Duodenal mucosa (tissue), 2 donors: Measurements from ENCODE around the gene GGPS1.

Experiments
- H3K27ac ChIP-seq: one replicate; pipeline ENCODE4 v1.7.0; 2013; ENCODE audit warnings: low read depth, low read length
- H3K27me3 ChIP-seq, 2 donors: one replicate each; pipeline ENCODE4 v1.7.0; 2013; ENCODE audit warnings: low read length in 2 of 2, control low read depth in 1 of 2; ENCODE audit not compliant: insufficient read depth in 2 of 2, control insufficient read depth in 1 of 2
- H3K36me3 ChIP-seq, 2 donors: one replicate each; pipeline ENCODE4 v1.7.0; 2013; ENCODE audit warnings: low read length in 2 of 2, control low read depth in 1 of 2; ENCODE audit not compliant: insufficient read depth in 2 of 2, control insufficient read depth in 1 of 2
- H3K4me1 ChIP-seq, 2 donors: one replicate each; pipeline ENCODE4 v1.7.0; 2013; ENCODE audit warnings: low read length in 2 of 2, control low read depth in 1 of 2; ENCODE audit not compliant: insufficient read depth in 2 of 2, control insufficient read depth in 1 of 2
- H3K4me3 ChIP-seq, 2 donors: one replicate each; pipeline ENCODE4 v1.7.0; 2013; ENCODE audit warnings: low read length in 2 of 2, low read depth in 1 of 2
- H3K9ac ChIP-seq, 2 donors: one replicate each; pipeline ENCODE4 v1.7.0; 2013; ENCODE audit warnings: low read length in 2 of 2, low read depth in 1 of 2
- H3K9me3 ChIP-seq, 2 donors: one replicate each; pipeline ENCODE4 v1.7.0; 2013; ENCODE audit warnings: low read length in 2 of 2, control low read depth in 1 of 2; ENCODE audit not compliant: control insufficient read depth in 1 of 2

Gene GGPS1

GRCh38 chr1:235320521-235321179 is 7.7 kb upstream of the GGPS1 start:
- Histone ChIP-seq H3K9me3 (no peaks in the 10 kb centered on the region), H3K27ac (no peak overlapping the region), H3K9ac (no peak overlapping the region), H3K36me3 (peaks cover 0 to 8% of the 10 kb centered on the region in 2 donors), H3K27me3 (no peaks in the 10 kb centered on the region), H3K4me3 (no peak overlapping the region), H3K4me1 (peaks cover 3 to 17% of the 10 kb centered on the region in 2 donors)

- H3K4me1 ChIP-seq: peaks cover 12 to 21% of the 10 kb centered on the region in 2 donors
- H3K27ac ChIP-seq: no peak overlapping the region
These were observed 4.1 kb upstream of the GGPS1 start for GRCh38 chr1:235324296-235324695.

GRCh38 chr1:235325139-235325538 is 3.2 kb upstream of the GGPS1 start:
- Histone ChIP-seq H3K9ac (peak overlapping the region; percentile 22 to 89), H3K4me1 (peaks cover 12 to 21% of the 10 kb centered on the region in 2 donors), H3K27ac (no peak overlapping the region), H3K27me3 (no peaks in the 10 kb centered on the region), H3K9me3 (no peaks in the 10 kb centered on the region), H3K36me3 (no peaks in the 10 kb centered on the region), H3K4me3 (peak overlapping the region; percentile 91 to 93)

More at GRCh38 chr1:235324296-235324695, 4.1 kb upstream of the GGPS1 start:
- Histone ChIP-seq H3K9ac (no peak overlapping the region), H3K36me3 (peaks cover 0 to under 1% of the 10 kb centered on the region in 2 donors), H3K4me3 (no peak overlapping the region), H3K27me3 (no peaks in the 10 kb centered on the region), H3K9me3 (no peaks in the 10 kb centered on the region)

GRCh38 chr1:235325854-235326253 is 2.5 kb upstream of the GGPS1 start:
- Histone ChIP-seq H3K9ac (peak overlapping the region; percentile 89 to 92), H3K9me3 (no peaks in the 10 kb centered on the region), H3K4me3 (peak overlapping the region; percentile 91 to 93), H3K27ac (no peak overlapping the region), H3K36me3 (no peaks in the 10 kb centered on the region), H3K27me3 (no peaks in the 10 kb centered on the region), H3K4me1 (peaks cover 18 to 28% of the 10 kb centered on the region in 2 donors)

GRCh38 chr1:235326719-235327558 is 1.4 kb upstream of the GGPS1 start:
- Histone ChIP-seq H3K4me1 (peaks cover 27 to 39% of the 10 kb centered on the region in 2 donors), H3K9me3 (no peaks in the 10 kb centered on the region), H3K36me3 (no peaks in the 10 kb centered on the region), H3K27ac (peak overlapping the region; percentile 95), H3K27me3 (no peaks in the 10 kb centered on the region), H3K4me3 (peak overlapping the region; percentile 91 to 93), H3K9ac (peak overlapping the region; percentile 89 to 92)

GRCh38 chr1:235327559-235328270 is 655 bp upstream of the GGPS1 start, which contains the start of gene ARID4B:
TSS of gene ARID4B (minus strand) at chr1:235328179. CDS start at chr1:235326919, 1,260 bp downstream.
- H3K4me1 ChIP-seq: peaks cover 27 to 43% of the 10 kb centered on the region in 2 donors

GRCh38 chr1:235329139-235329902 is 951 bp downstream of the GGPS1 start:
- peak overlapping the region; percentile 80 to 85 for H3K9ac ChIP-seq
- H3K9me3 ChIP-seq: no peaks in the 10 kb centered on the region
- H3K36me3 ChIP-seq: no peaks in the 10 kb centered on the region
- H3K4me1 ChIP-seq: peaks cover 27 to 39% of the 10 kb centered on the region in 2 donors
- peak overlapping the region; percentile 83 to 86 for H3K4me3 ChIP-seq
- no peaks in the 10 kb centered on the region for H3K27me3 ChIP-seq
- peak overlapping the region; percentile 86 for H3K27ac ChIP-seq

More at GRCh38 chr1:235327559-235328270, 655 bp upstream of the GGPS1 start, which contains the start of gene ARID4B:
- Histone ChIP-seq H3K27me3 (no peaks in the 10 kb centered on the region), H3K9me3 (no peaks in the 10 kb centered on the region), H3K4me3 (peak within 1 kb of the TSS; percentile 91 to 93), H3K36me3 (no peaks in the 10 kb centered on the region), H3K27ac (peak within 1 kb of the TSS; percentile 95), H3K9ac (peak within 1 kb of the TSS; percentile 89 to 92)

- no peaks in the 10 kb centered on the region for H3K27me3 ChIP-seq
- peaks cover 0 to 6% of the 10 kb centered on the region in 2 donors for H3K36me3 ChIP-seq
- peak overlapping the region; percentile 21 to 83 for H3K4me3 ChIP-seq
- H3K9me3 ChIP-seq: no peaks in the 10 kb centered on the region
- H3K4me1 ChIP-seq: peaks cover 21 to 24% of the 10 kb centered on the region in 2 donors
- no peak overlapping the region for H3K27ac ChIP-seq
- H3K9ac ChIP-seq: peak overlapping the region in 1 of 2 donors; percentile 36
These were observed 2.5 kb downstream of the GGPS1 start for GRCh38 chr1:235330918-235331285.

- Histone ChIP-seq H3K36me3 (peaks cover 0 to 9% of the 10 kb centered on the region in 2 donors), H3K27me3 (no peaks in the 10 kb centered on the region), H3K4me1 (peaks cover 16 to 22% of the 10 kb centered on the region in 2 donors), H3K27ac (no peak overlapping the region), H3K9me3 (no peaks in the 10 kb centered on the region), H3K4me3 (no peak overlapping the region), H3K9ac (peak overlapping the region; percentile 7 to 36)
These were observed 3.0 kb downstream of the GGPS1 start for GRCh38 chr1:235331401-235331800.
